Vagina (tissue), 2 donors: ENCODE data around the gene ITGAV.
"Not testable (repeated sequence)": the region's sequence is repeated elsewhere in the genome, so short reads cannot be mapped to it uniquely, and the experiment has no call there.

Source experiments
- POLR2AphosphoS5 ChIP-seq, 2 donors: sonication (generic); formaldehyde crosslinking; IDR thresholded peaks; one replicate each; pipeline ENCODE4 v1.9.0; 2017; ENCODE audit warnings: antibody characterized with exemption in 2 of 2, mild to moderate bottlenecking in 2 of 2, low read depth in 1 of 2; ENCODE audit not compliant: insufficient read depth in 1 of 2
- TF ChIP-seq, protein P1 (sequence below), 3 experiments: fragments of 450-650 bp in 2 of 3; fragments of 200-600 bp in 1 of 3; sonication (generic) in 1 of 3; IDR thresholded peaks; one replicate each; pipeline ENCODE4 v1.5.1; 2017 to 2019; ENCODE audit warnings: antibody characterized with exemption in 3 of 3, mild to moderate bottlenecking in 2 of 3, moderate library complexity in 2 of 3

DNA sequence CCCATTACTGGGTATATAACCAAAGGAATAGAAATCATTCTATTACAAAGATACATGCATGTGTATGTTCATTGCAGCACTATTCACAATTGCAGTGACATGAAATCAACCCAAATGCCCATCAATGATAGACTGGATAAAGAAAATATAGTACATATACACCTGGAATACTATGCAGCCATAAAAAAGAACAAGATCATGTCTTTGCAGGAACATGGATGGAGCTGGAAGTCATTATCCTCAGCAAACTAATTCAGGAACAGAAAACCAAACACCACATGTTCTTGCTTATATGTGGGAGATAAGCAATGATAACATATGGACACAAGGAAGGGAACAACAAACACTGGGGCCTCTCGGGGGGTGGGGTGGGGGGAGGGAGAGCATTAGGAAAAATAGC is 20.7 kb upstream of the ITGAV start:
- TF ChIP-seq, protein P1, sequence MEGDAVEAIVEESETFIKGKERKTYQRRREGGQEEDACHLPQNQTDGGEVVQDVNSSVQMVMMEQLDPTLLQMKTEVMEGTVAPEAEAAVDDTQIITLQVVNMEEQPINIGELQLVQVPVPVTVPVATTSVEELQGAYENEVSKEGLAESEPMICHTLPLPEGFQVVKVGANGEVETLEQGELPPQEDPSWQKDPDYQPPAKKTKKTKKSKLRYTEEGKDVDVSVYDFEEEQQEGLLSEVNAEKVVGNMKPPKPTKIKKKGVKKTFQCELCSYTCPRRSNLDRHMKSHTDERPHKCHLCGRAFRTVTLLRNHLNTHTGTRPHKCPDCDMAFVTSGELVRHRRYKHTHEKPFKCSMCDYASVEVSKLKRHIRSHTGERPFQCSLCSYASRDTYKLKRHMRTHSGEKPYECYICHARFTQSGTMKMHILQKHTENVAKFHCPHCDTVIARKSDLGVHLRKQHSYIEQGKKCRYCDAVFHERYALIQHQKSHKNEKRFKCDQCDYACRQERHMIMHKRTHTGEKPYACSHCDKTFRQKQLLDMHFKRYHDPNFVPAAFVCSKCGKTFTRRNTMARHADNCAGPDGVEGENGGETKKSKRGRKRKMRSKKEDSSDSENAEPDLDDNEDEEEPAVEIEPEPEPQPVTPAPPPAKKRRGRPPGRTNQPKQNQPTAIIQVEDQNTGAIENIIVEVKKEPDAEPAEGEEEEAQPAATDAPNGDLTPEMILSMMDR (IDR thresholded peaks at IDR 0.05): not testable (repeated sequence)
- TF ChIP-seq POLR2AphosphoS5 (IDR thresholded peaks at IDR 0.05; ENCODE audit: insufficient read depth in 1 of 2, low read depth in 1 of 2): not testable (repeated sequence)
